ENCODE measurements around the gene TRAF3. TPM values are rescaled to one million over a fixed set of nuclear protein-coding genes. Genes with fewer than 3 reads are reported as not detected.
A peak's percentile ranks its signal among the peaks of the same experiment; 100 is the strongest.

The TRAF3 gene
- total RNA-seq, 1 donor from 2014 or later: 25.9 TPM

GRCh38 chr14:102951034-102951433 is 173.8 kb downstream of the TRAF3 start:
- TF ChIP-seq CTCF (IDR thresholded peaks at IDR 0.05; ENCODE audit: insufficient read depth, low read depth, low read length): no peak
- TF ChIP-seq EZH2 (IDR thresholded peaks at IDR 0.05; ENCODE audit: insufficient read depth, low read length): no peak
- no peak for DNase-seq (ENCODE audit: low read depth)
- Mint-ChIP-seq H3K36me3 (ENCODE audit: low read depth, unreplicated experiment) (peaks cover 27% of the 10 kb centered on the region), H3K4me1 (ENCODE audit: low read depth, unreplicated experiment) (peaks cover 10% of the 10 kb centered on the region), H3K27me3 (ENCODE audit: low read depth, unreplicated experiment) (no peaks in the 10 kb centered on the region), H3K9me3 (ENCODE audit: unreplicated experiment) (no peaks in the 10 kb centered on the region), H3K27ac (ENCODE audit: unreplicated experiment) (no peak overlapping the region), H3K4me3 (ENCODE audit: unreplicated experiment) (no peak overlapping the region)
- H4K20me1 ChIP-seq (ENCODE audit: insufficient read depth, low read length): peaks cover 68% of the 10 kb centered on the region
- FAIRE-seq: no peak
- H3K9ac ChIP-seq (ENCODE audit: low read length): no peak overlapping the region
- no peak overlapping the region for H3K4me3 ChIP-seq (ENCODE audit: insufficient read depth, low read depth, low read length)
- H2AFZ ChIP-seq (ENCODE audit: low read depth, low read length): no peak overlapping the region
- H3K27me3 ChIP-seq (ENCODE audit: insufficient read depth, low read length): no peaks in the 10 kb centered on the region
- H3K36me3 ChIP-seq (ENCODE audit: insufficient read depth, low read length): peaks cover 56% of the 10 kb centered on the region
- no peak overlapping the region for H3K27ac ChIP-seq (ENCODE audit: low read depth, low read length)
- H3K9me3 ChIP-seq (ENCODE audit: insufficient read depth, low read depth, low read length): no peaks in the 10 kb centered on the region
- H3K79me2 ChIP-seq (ENCODE audit: insufficient read depth, low read length): no peaks in the 10 kb centered on the region
- H3K4me1 ChIP-seq (ENCODE audit: insufficient read depth, low read length): peaks cover 27% of the 10 kb centered on the region
- H3K4me2 ChIP-seq (ENCODE audit: low read length): no peak overlapping the region

- H3K36me3 ChIP-seq (ENCODE audit: insufficient read depth, low read length): peaks cover 52% of the 10 kb centered on the region
- no peaks in the 10 kb centered on the region for H3K79me2 ChIP-seq (ENCODE audit: insufficient read depth, low read length)
- no peak overlapping the region for H3K4me3 ChIP-seq (ENCODE audit: insufficient read depth, low read depth, low read length)
- peaks cover 22% of the 10 kb centered on the region for H3K36me3 Mint-ChIP-seq (ENCODE audit: low read depth, unreplicated experiment)
- H3K9me3 Mint-ChIP-seq (ENCODE audit: unreplicated experiment): no peaks in the 10 kb centered on the region
- no peak overlapping the region for H3K27ac ChIP-seq (ENCODE audit: low read depth, low read length)
- H3K4me2 ChIP-seq (ENCODE audit: low read length): peak overlapping the region; percentile 21
- no peaks in the 10 kb centered on the region for H3K27me3 ChIP-seq (ENCODE audit: insufficient read depth, low read length)
- DNase-seq (ENCODE audit: low read depth) (peak; percentile 61), FAIRE-seq (no peak)
- peaks cover 27% of the 10 kb centered on the region for H3K4me1 ChIP-seq (ENCODE audit: insufficient read depth, low read length)
- H3K27ac Mint-ChIP-seq (ENCODE audit: unreplicated experiment): peak overlapping the region; percentile 34
- H3K9me3 ChIP-seq (ENCODE audit: insufficient read depth, low read depth, low read length): no peaks in the 10 kb centered on the region
- H3K9ac ChIP-seq (ENCODE audit: low read length): no peak overlapping the region
- no peak overlapping the region for H3K4me3 Mint-ChIP-seq (ENCODE audit: unreplicated experiment)
- H4K20me1 ChIP-seq (ENCODE audit: insufficient read depth, low read length): peaks cover 66% of the 10 kb centered on the region
- no peak overlapping the region for H2AFZ ChIP-seq (ENCODE audit: low read depth, low read length)
- no peaks in the 10 kb centered on the region for H3K27me3 Mint-ChIP-seq (ENCODE audit: low read depth, unreplicated experiment)
- H3K4me1 Mint-ChIP-seq (ENCODE audit: low read depth, unreplicated experiment): peaks cover 10% of the 10 kb centered on the region
- TF ChIP-seq EZH2 (IDR thresholded peaks at IDR 0.05; ENCODE audit: insufficient read depth, low read length) (no peak), CTCF (IDR thresholded peaks at IDR 0.05; ENCODE audit: insufficient read depth, low read depth, low read length) (no peak)
Measured at GRCh38 chr14:102951799-102952198, 174.6 kb downstream of the TRAF3 start.

- Histone ChIP-seq H3K27ac (ENCODE audit: low read depth, low read length) (no peak overlapping the region), H3K79me2 (ENCODE audit: insufficient read depth, low read length) (no peaks in the 10 kb centered on the region), H3K9me3 (ENCODE audit: insufficient read depth, low read depth, low read length) (no peaks in the 10 kb centered on the region), H3K27me3 (ENCODE audit: insufficient read depth, low read length) (no peaks in the 10 kb centered on the region), H2AFZ (ENCODE audit: low read depth, low read length) (no peak overlapping the region), H4K20me1 (ENCODE audit: insufficient read depth, low read length) (peaks cover 68% of the 10 kb centered on the region), H3K4me3 (ENCODE audit: insufficient read depth, low read depth, low read length) (no peak overlapping the region), H3K4me1 (ENCODE audit: insufficient read depth, low read length) (peaks cover 27% of the 10 kb centered on the region), H3K4me2 (ENCODE audit: low read length) (peak overlapping the region; percentile 21), H3K36me3 (ENCODE audit: insufficient read depth, low read length) (peaks cover 49% of the 10 kb centered on the region), H3K9ac (ENCODE audit: low read length) (no peak overlapping the region)
- Mint-ChIP-seq H3K27me3 (ENCODE audit: low read depth, unreplicated experiment) (no peaks in the 10 kb centered on the region), H3K27ac (ENCODE audit: unreplicated experiment) (peak overlapping the region; percentile 18), H3K4me1 (ENCODE audit: low read depth, unreplicated experiment) (peaks cover 10% of the 10 kb centered on the region), H3K36me3 (ENCODE audit: low read depth, unreplicated experiment) (peaks cover 24% of the 10 kb centered on the region), H3K4me3 (ENCODE audit: unreplicated experiment) (no peak overlapping the region), H3K9me3 (ENCODE audit: unreplicated experiment) (no peaks in the 10 kb centered on the region)
- no peak for TF ChIP-seq CTCF (IDR thresholded peaks at IDR 0.05; ENCODE audit: insufficient read depth, low read depth, low read length)
- TF ChIP-seq EZH2 (IDR thresholded peaks at IDR 0.05; ENCODE audit: insufficient read depth, low read length): no peak
- DNase-seq (ENCODE audit: low read depth): no peak
- no peak for FAIRE-seq
Measured at GRCh38 chr14:102952276-102952675, 175.0 kb downstream of the TRAF3 start.

Measured in astrocyte (in vitro differentiated cells and primary cell).